ENCODE measurements around the gene CLIC6.
"Not testable (repeated sequence)": the region's sequence is repeated elsewhere in the genome, so short reads cannot be mapped to it uniquely, and the experiment has no call there.

CLIC6 gene

GRCh38 chr21:34651642-34652041, 17.2 kb upstream of the CLIC6 start:
- DNase-seq (ENCODE audit: low read depth, low spot score) = no peak

- no peak for DNase-seq (ENCODE audit: low read depth, low spot score)
Observed at GRCh38 chr21:34653522-34653921, 15.3 kb upstream of the CLIC6 start.

GRCh38 chr21:34661848-34662247, 6.9 kb upstream of the CLIC6 start:
- no peak for DNase-seq (ENCODE audit: low read depth, low spot score)

GRCh38 chr21:34667761-34668160, 1.0 kb upstream of the CLIC6 start:
- no peak for DNase-seq (ENCODE audit: low read depth, low spot score)

- no peak for DNase-seq (ENCODE audit: low read depth, low spot score)
Observed at GRCh38 chr21:34669149-34669879, 520 bp downstream of the CLIC6 start.

- DNase-seq (ENCODE audit: low read depth, low spot score) = not testable (repeated sequence)
Observed at GRCh38 chr21:34669880-34670219, 1.1 kb downstream of the CLIC6 start.

- no peak for DNase-seq (ENCODE audit: low read depth, low spot score)
Observed at GRCh38 chr21:34670220-34670961, 1.6 kb downstream of the CLIC6 start.

GRCh38 chr21:34670962-34671348, 2.2 kb downstream of the CLIC6 start:
- DNase-seq (ENCODE audit: low read depth, low spot score) = no peak

- DNase-seq (ENCODE audit: low read depth, low spot score) = no peak
Observed at GRCh38 chr21:34671462-34671861, 2.7 kb downstream of the CLIC6 start.

- no peak for DNase-seq (ENCODE audit: low read depth, low spot score)
Observed at GRCh38 chr21:34671891-34672290, 3.1 kb downstream of the CLIC6 start.

- DNase-seq (ENCODE audit: low read depth, low spot score) = no peak
Observed at GRCh38 chr21:34673006-34673405, 4.2 kb downstream of the CLIC6 start.

GRCh38 chr21:34674468-34674867, 5.7 kb downstream of the CLIC6 start:
- no peak for DNase-seq (ENCODE audit: low read depth, low spot score)

GRCh38 chr21:34675871-34676270, 7.1 kb downstream of the CLIC6 start:
- no peak for DNase-seq (ENCODE audit: low read depth, low spot score)

- no peak for DNase-seq (ENCODE audit: low read depth, low spot score)
Observed at GRCh38 chr21:34679051-34679450, 10.3 kb downstream of the CLIC6 start.

GRCh38 chr21:34684174-34684876, 15.5 kb downstream of the CLIC6 start:
- DNase-seq (ENCODE audit: low read depth, low spot score) = no peak

GRCh38 chr21:34687065-34687464, 18.3 kb downstream of the CLIC6 start:
- DNase-seq (ENCODE audit: low read depth, low spot score) = no peak

- no peak for DNase-seq (ENCODE audit: low read depth, low spot score)
Observed at GRCh38 chr21:34687745-34688144, 19.0 kb downstream of the CLIC6 start.

GRCh38 chr21:34688145-34688544, 19.4 kb downstream of the CLIC6 start:
- no peak for DNase-seq (ENCODE audit: low read depth, low spot score)

- no peak for DNase-seq (ENCODE audit: low read depth, low spot score)
Observed at GRCh38 chr21:34688715-34689114, 19.9 kb downstream of the CLIC6 start.

GRCh38 chr21:34690041-34690792, 21.4 kb downstream of the CLIC6 start:
- DNase-seq (ENCODE audit: low read depth, low spot score) = no peak

- DNase-seq (ENCODE audit: low read depth, low spot score) = no peak
Observed at GRCh38 chr21:34690793-34691175, 22.0 kb downstream of the CLIC6 start.
